Measurements from ENCODE around the gene URI1. TPM values are rescaled to one million over a fixed set of nuclear protein-coding genes. Genes with fewer than 3 reads are reported as not detected.
"Not testable (repeated sequence)": the region's sequence is repeated elsewhere in the genome, so short reads cannot be mapped to it uniquely, and the experiment has no call there.

The URI1 gene
- total RNA-seq, 1 donor: 60.9 TPM

DNA sequence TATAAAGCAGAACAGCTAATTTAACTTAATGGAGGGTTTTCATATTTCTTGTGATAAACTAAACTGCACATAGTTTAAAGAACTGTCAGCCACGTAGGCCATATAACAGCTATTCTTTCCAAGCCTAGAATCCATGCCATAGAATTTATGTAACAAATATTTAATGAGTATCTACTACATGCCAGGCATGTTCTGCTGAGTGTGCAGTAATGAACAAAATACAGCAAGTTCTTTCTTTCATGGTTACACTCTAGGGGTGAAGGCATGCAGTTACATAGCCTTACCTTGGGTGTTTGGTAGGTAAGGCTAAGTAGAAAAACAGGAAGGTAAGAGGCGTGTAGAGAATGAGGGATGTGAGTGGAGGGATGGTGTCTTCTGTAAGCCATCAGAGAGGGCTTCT, 4.6 kb downstream of the URI1 start:
- no peak overlapping the region for H3K4me3 ChIP-seq (ENCODE audit: low read depth, low read length)
- TF ChIP-seq, protein P1, sequence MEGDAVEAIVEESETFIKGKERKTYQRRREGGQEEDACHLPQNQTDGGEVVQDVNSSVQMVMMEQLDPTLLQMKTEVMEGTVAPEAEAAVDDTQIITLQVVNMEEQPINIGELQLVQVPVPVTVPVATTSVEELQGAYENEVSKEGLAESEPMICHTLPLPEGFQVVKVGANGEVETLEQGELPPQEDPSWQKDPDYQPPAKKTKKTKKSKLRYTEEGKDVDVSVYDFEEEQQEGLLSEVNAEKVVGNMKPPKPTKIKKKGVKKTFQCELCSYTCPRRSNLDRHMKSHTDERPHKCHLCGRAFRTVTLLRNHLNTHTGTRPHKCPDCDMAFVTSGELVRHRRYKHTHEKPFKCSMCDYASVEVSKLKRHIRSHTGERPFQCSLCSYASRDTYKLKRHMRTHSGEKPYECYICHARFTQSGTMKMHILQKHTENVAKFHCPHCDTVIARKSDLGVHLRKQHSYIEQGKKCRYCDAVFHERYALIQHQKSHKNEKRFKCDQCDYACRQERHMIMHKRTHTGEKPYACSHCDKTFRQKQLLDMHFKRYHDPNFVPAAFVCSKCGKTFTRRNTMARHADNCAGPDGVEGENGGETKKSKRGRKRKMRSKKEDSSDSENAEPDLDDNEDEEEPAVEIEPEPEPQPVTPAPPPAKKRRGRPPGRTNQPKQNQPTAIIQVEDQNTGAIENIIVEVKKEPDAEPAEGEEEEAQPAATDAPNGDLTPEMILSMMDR (IDR thresholded peaks at IDR 0.05; ENCODE audit: insufficient read depth, low read depth, low read length): no peak
- no peak for DNase-seq (ENCODE audit: low read depth)

- DNase-seq (ENCODE audit: low read depth): no peak
- H3K4me3 ChIP-seq (ENCODE audit: low read depth, low read length): no peak overlapping the region
- TF ChIP-seq, protein P1 (IDR thresholded peaks at IDR 0.05; ENCODE audit: insufficient read depth, low read depth, low read length): no peak
These were observed 5.8 kb downstream of the URI1 start for GRCh38 chr19:29947871-29948270.

DNA sequence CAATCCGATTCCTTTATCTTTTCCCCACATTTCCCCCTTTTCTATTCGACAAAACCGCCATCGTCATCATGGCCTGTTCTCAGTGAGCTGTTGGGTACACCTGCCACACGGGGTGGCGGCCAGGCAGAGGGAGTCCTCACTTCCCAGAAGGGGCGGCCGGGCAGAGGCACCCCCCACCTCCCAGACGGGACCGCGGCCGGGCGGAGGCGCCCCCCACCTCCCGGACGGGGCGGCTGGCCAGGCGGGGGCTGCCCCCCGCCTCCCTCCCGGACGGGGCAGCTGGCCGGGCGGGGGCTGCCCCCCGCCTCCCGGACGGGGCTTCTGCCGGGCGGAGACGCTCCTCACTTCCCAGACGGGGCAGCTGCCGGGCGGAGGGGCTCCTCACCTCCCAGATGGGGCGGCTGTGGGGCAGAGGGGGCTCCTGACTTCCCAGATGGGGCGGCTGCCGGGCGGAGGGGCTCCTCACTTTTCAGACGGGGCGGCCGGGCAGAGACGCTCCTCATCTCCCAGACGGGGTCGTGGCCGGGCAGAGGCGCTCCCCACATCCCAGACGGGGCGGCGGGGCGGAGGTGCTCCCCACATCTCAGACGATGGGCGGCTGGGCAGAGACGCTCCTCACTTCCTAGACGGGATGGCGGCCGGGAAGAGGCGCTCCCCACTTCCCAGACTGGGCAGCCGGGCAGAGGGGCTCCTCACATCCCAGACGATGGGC, 6.9 kb downstream of the URI1 start:
- DNase-seq (ENCODE audit: low read depth); H3K4me3 ChIP-seq (ENCODE audit: low read depth, low read length): not testable (repeated sequence)

DNA sequence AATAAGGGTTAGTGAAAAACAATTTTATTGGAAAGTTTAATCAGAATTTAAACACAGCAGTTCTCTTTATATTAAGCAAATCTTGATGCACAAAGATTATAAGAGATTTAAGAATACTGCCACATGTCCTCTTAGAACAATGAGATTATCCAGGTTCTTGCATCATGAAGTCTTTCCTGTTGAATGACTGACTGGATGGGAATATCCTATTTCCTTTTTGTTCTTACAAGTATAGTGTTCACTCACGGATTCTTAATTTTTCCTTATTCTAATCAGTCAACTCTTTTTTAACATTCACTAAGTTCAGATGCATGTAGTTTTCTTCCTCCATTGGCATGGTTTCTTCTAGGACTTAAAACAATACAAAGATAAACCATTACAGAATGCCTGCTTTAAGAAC, 10.1 kb downstream of the URI1 start:
- TF ChIP-seq, protein P1 (IDR thresholded peaks at IDR 0.05; ENCODE audit: insufficient read depth, low read depth, low read length): no peak
- H3K4me3 ChIP-seq (ENCODE audit: low read depth, low read length): no peak overlapping the region
- no peak for DNase-seq (ENCODE audit: low read depth)

- TF ChIP-seq, protein P1 (IDR thresholded peaks at IDR 0.05; ENCODE audit: insufficient read depth, low read depth, low read length): no peak
- DNase-seq (ENCODE audit: low read depth): no peak
- H3K4me3 ChIP-seq (ENCODE audit: low read depth, low read length): no peak overlapping the region
These were observed 10.6 kb downstream of the URI1 start for GRCh38 chr19:29952646-29953045.

- no peak for DNase-seq (ENCODE audit: low read depth)
- TF ChIP-seq, protein P1 (IDR thresholded peaks at IDR 0.05; ENCODE audit: insufficient read depth, low read depth, low read length): no peak
- no peak overlapping the region for H3K4me3 ChIP-seq (ENCODE audit: low read depth, low read length)
These were observed 11.6 kb downstream of the URI1 start for GRCh38 chr19:29953352-29954247.

GRCh38 chr19:29956855-29957254, 14.8 kb downstream of the URI1 start:
- TF ChIP-seq, protein P1 (IDR thresholded peaks at IDR 0.05; ENCODE audit: insufficient read depth, low read depth, low read length): no peak

More at GRCh38 chr19:29956855-29957254, 14.8 kb downstream of the URI1 start:
- DNase-seq (ENCODE audit: low read depth): no peak
- H3K4me3 ChIP-seq (ENCODE audit: low read depth, low read length): no peak overlapping the region
